T-helper 1 cell (primary cell): ENCODE results near the gene CCNY.
"Not testable (repeated sequence)": the region's sequence is repeated elsewhere in the genome, so short reads cannot be mapped to it uniquely, and the experiment has no call there.

Experiments
- DNase-seq, 5 donors: peaks; one replicate each; pipeline ENCODE4 v3.0.0-alpha.2; 2012 to 2020
- total RNA-seq, 4 donors: gene quantifications; one replicate each; lab custom pipeline; 2026; lab: John Stamatoyannopoulos, UW

The CCNY gene
- total RNA-seq: 63.7 to 124 (median 76.1) reads per million in 4 donors

GRCh38 chr10:35336084-35336831 is at the start of gene CCNY:
CCNY (plus strand) TSS chr10:35336509; CDS start chr10:35337054, 545 bp downstream.
- DNase-seq: peak; percentile 61 to 76 (median 70)

- no peak for DNase-seq
Observed at GRCh38 chr10:35289198-35289597, 47.1 kb upstream of the CCNY start.

- no peak for DNase-seq
Observed at GRCh38 chr10:35294506-35294905, 41.8 kb upstream of the CCNY start.

- DNase-seq: no peak
Observed at GRCh38 chr10:35299016-35299415, 37.3 kb upstream of the CCNY start.

- no peak for DNase-seq
Observed at GRCh38 chr10:35300063-35300699, 36.1 kb upstream of the CCNY start.

GRCh38 chr10:35304649-35305048 is 31.7 kb upstream of the CCNY start:
- no peak for DNase-seq

GRCh38 chr10:35306852-35307251 is 29.5 kb upstream of the CCNY start:
- DNase-seq: no peak

- no peak for DNase-seq
Observed at GRCh38 chr10:35307297-35307696, 29.0 kb upstream of the CCNY start.

GRCh38 chr10:35308809-35309208 is 27.5 kb upstream of the CCNY start:
- DNase-seq: no peak

GRCh38 chr10:35314142-35314541 is 22.2 kb upstream of the CCNY start:
- not testable (repeated sequence) for DNase-seq

- DNase-seq: not testable (repeated sequence)
Observed at GRCh38 chr10:35315235-35315634, 21.1 kb upstream of the CCNY start.

- DNase-seq: no peak
Observed at GRCh38 chr10:35316218-35316967, 19.9 kb upstream of the CCNY start.

- DNase-seq: no peak
Observed at GRCh38 chr10:35318551-35318950, 17.8 kb upstream of the CCNY start.

GRCh38 chr10:35320341-35320740 is 16.0 kb upstream of the CCNY start:
- no peak for DNase-seq

GRCh38 chr10:35322636-35323035 is 13.7 kb upstream of the CCNY start:
- DNase-seq: no peak

- DNase-seq: no peak
Observed at GRCh38 chr10:35324196-35324595, 12.1 kb upstream of the CCNY start.

- no peak for DNase-seq
Observed at GRCh38 chr10:35326466-35327235, 9.7 kb upstream of the CCNY start.

GRCh38 chr10:35327790-35328403 is 8.4 kb upstream of the CCNY start:
- DNase-seq: no peak

GRCh38 chr10:35328404-35329037 is 7.8 kb upstream of the CCNY start:
- peak in 1 of 5 donors; percentile 59 for DNase-seq

- no peak for DNase-seq
Observed at GRCh38 chr10:35329520-35329919, 6.8 kb upstream of the CCNY start.

GRCh38 chr10:35331894-35332640 is 4.2 kb upstream of the CCNY start:
- no peak for DNase-seq
